B cell (primary cell): ENCODE measurements around the gene NAV2. TPM values are rescaled to one million over a fixed set of nuclear protein-coding genes. Genes with fewer than 3 reads are reported as not detected.

ENCODE experiments used
- ATAC-seq: fragments of 200-7000 bp; cut with Tn5 transposase; one replicate; pipeline ENCODE4 v1.10.0; 2021; ENCODE audit warnings: low read depth, mild to moderate bottlenecking, moderate number of reproducible peaks, moderate library complexity
- CTCF ChIA-PET: fragments of 350-600 bp; sonication (Branson Sonifier 250); formaldehyde crosslinking; loops from one replicate; lab custom pipeline; 2021; ENCODE audit warnings: antibody characterized with exemption, inconsistent platforms; lab: Charles Lee
- POLR2A ChIA-PET: fragments of 350-600 bp; sonication (Branson Sonifier 250); formaldehyde crosslinking; loops from one replicate; lab custom pipeline; 2021; ENCODE audit warnings: antibody characterized with exemption; lab: Charles Lee
- DNase-seq: peaks from one replicate; pipeline ENCODE4 v3.0.0; 2013
- H2AFZ ChIP-seq: 2 replicates; pipeline ENCODE4 v1.6.1; 2012; ENCODE audit warnings: mild to moderate bottlenecking, low read depth, low read length; ENCODE audit not compliant: insufficient read depth, poor library complexity, severe bottlenecking
- H3K27ac ChIP-seq, 2 donors: 1 replicate in 1 of 2; 2 replicates in 1 of 2; pipeline ENCODE4 v1.5.1; 2012 to 2013; ENCODE audit warnings: low read length in 2 of 2, mild to moderate bottlenecking in 2 of 2, moderate library complexity in 1 of 2
- H3K27me3 ChIP-seq, 4 experiments: fragments of 200-600 bp in 1 of 4; sonication (generic) in 1 of 4; replicated peaks in 1 of 4; 1 replicate in 2 of 4; 2 replicates in 2 of 4; pipeline versions ENCODE4 v1.6.1 to v1.7.0; 2013 to 2016; ENCODE audit warnings: low read length in 3 of 4, mild to moderate bottlenecking in 2 of 4, mixed read lengths in 1 of 4, moderate library complexity in 1 of 4; ENCODE audit not compliant: insufficient read depth in 4 of 4, control insufficient read depth in 3 of 4; ENCODE audit errors: control extremely low read depth in 1 of 4
- H3K36me3 ChIP-seq, 2 experiments: replicated peaks in 1 of 2; 1 replicate in 1 of 2; 2 replicates in 1 of 2; pipeline versions ENCODE4 v1.6.1 to v1.7.1; 2013; ENCODE audit warnings: low read length in 1 of 2; ENCODE audit not compliant: insufficient read depth in 2 of 2, control insufficient read depth in 1 of 2; ENCODE audit errors: control extremely low read depth in 1 of 2, extremely low read depth in 1 of 2
- H3K4me1 ChIP-seq, 2 donors: fragments of 200-600 bp in 1 of 2; sonication (generic) in 1 of 2; 1 replicate in 1 of 2; 2 replicates in 1 of 2; pipeline versions ENCODE4 v1.5.1 to v1.6.1; 2013 to 2017; ENCODE audit warnings: low read length in 2 of 2; ENCODE audit not compliant: control insufficient read depth in 2 of 2, insufficient read depth in 2 of 2
- H3K4me2 ChIP-seq: replicated peaks from 2 replicates; pipeline ENCODE3; 2012; ENCODE audit warnings: mild to moderate bottlenecking, low read depth, low read length; ENCODE audit not compliant: poor library complexity, severe bottlenecking
- H3K4me3 ChIP-seq, 5 experiments: fragments of 200-600 bp in 1 of 5; sonication (generic) in 1 of 5; 1 replicate in 3 of 5; 2 replicates in 2 of 5; pipeline versions ENCODE4 v1.5.1 to v1.7.0; 2011 to 2016; ENCODE audit warnings: low read length in 4 of 5, mild to moderate bottlenecking in 4 of 5, low read depth in 2 of 5, control low read depth in 1 of 5, moderate library complexity in 1 of 5; ENCODE audit not compliant: insufficient read depth in 1 of 5; ENCODE audit errors: control extremely low read depth in 1 of 5, extremely low read depth in 1 of 5
- H3K79me2 ChIP-seq: fragments of 200-600 bp; sonication (generic); one replicate; pipeline ENCODE4 v1.6.0; 2016; ENCODE audit warnings: low read length; ENCODE audit not compliant: control insufficient read depth, insufficient read depth
- H3K9ac ChIP-seq: fragments of 200-600 bp; sonication (generic); 2 replicates; pipeline ENCODE4 v1.6.1; 2017; ENCODE audit warnings: mild to moderate bottlenecking, low read length, moderate library complexity
- H3K9me3 ChIP-seq, 3 donors: one replicate each; pipeline versions ENCODE4 v1.6.1 to v1.7.1; 2013; ENCODE audit warnings: low read length in 2 of 3; ENCODE audit not compliant: control insufficient read depth in 2 of 3, insufficient read depth in 1 of 3; ENCODE audit errors: control extremely low read depth in 1 of 3
- H4K20me1 ChIP-seq: 2 replicates; pipeline ENCODE4 v1.6.0; 2012; ENCODE audit warnings: mild to moderate bottlenecking, low read length; ENCODE audit not compliant: insufficient read depth, control insufficient read depth, poor library complexity, severe bottlenecking
- H3K27ac Mint-ChIP-seq: one replicate; pipeline ENCODE4 v1.8.0; 2021; ENCODE audit warnings: mixed read lengths
- H3K27me3 Mint-ChIP-seq: one replicate; pipeline ENCODE4 v1.8.0; 2021; ENCODE audit warnings: mixed read lengths
- H3K4me1 Mint-ChIP-seq: one replicate; pipeline ENCODE4 v1.8.0; 2021; ENCODE audit warnings: mixed read lengths
- H3K4me3 Mint-ChIP-seq: one replicate; pipeline ENCODE4 v1.8.0; 2021; ENCODE audit warnings: mixed read lengths
- H3K9me3 Mint-ChIP-seq: one replicate; pipeline ENCODE4 v1.8.0; 2022; ENCODE audit warnings: mixed read lengths; ENCODE audit not compliant: insufficient read depth
- EZH2 ChIP-seq: IDR thresholded peaks from 2 replicates; pipeline ENCODE4 v1.6.1; 2012; ENCODE audit warnings: borderline replicate concordance, low read depth, mild to moderate bottlenecking, moderate library complexity, low read length; ENCODE audit not compliant: insufficient read depth, poor library complexity, severe bottlenecking
- WGBS: methylation state at CpG from one replicate; pipeline ENCODE4 v1.1.5; 2013; ENCODE audit warnings: missing lambda C conversion rate; ENCODE audit not compliant: insufficient coverage; 5-methylcytosine and 5-hydroxymethylcytosine counted together
- intact Hi-C: fragments of 100-400 bp; cut with micrococcal nuclease; formaldehyde crosslinking; loops from one replicate; pipeline ENCODE4 v1.10.0; 2022
- polyA plus RNA-seq: library from polyadenylated mRNA; depleted of rRNA; stranded (reverse); fragments of >200 nt; gene quantifications from 2 replicates; pipeline ENCODE4 v1.2.3, GENCODE V29; 2012
- total RNA-seq, 2 donors: library from RNA; stranded (reverse); fragments of 120-200 nt in 1 of 2; gene quantifications; 1 replicate in 1 of 2; 2 replicates in 1 of 2; pipeline versions ENCODE4 v1.2.3 to v1.2.4, GENCODE V29; 2013 to 2022
- TF ChIP-seq, protein P1 (sequence below): fragments of 200-600 bp; IDR thresholded peaks from one replicate; pipeline ENCODE4 v1.8.0; 2022; ENCODE audit warnings: antibody characterized with exemption, mild to moderate bottlenecking

Gene NAV2
- total and polyA plus RNA-seq, 2 donors (not counting 1 experiment from before 2014, with no cell fraction given): 0.82 to 22.2 TPM

DNA sequence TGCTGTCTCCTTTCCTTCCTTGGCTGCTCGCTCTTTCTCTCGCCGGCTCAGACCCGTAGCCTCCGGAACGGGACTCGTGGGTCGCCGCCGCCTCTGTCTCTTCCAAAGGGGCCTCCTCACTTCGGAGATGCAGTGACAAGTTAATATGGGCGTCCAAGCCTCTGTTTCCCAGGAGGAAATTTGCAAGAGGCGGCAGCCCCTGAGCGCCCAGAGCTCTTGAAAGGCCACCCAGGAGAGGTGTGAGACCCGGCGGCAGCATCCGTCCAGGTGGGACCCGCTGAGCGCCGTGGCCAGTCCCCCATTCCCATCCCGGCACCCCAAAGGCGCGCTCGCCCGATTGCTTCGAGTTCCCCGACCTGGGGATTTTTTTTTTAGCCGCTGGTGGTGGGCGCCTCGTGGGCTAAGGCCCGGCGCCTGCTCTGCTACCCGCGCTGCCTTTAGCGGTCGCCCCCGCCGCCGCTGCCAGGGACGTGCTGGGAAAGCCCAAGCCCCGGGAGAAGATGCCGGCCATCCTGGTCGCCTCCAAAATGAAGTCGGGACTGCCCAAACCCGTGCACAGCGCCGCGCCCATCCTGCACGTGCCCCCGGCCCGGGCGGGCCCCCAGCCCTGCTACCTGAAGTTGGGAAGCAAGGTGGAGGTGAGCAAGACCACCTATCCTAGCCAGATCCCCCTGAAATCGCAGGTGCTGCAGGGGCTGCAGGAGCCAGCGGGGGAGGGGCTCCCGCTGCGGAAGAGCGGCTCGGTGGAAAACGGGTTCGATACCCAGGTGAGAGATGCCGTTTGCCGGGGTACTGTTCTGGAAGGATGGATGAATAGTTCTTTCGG is 772 bp downstream of the NAV2 start:
- no peak for ATAC-seq
- peaks cover 42% of the 10 kb centered on the region for H3K27me3 Mint-ChIP-seq
- Histone ChIP-seq H3K79me2 (no peaks in the 10 kb centered on the region), H3K4me2 (peak overlapping the region; percentile 75), H3K9me3 (peaks cover 0 to 19% (median 0%) of the 10 kb centered on the region in 3 donors), H3K4me1 (peaks cover 26 to 30% of the 10 kb centered on the region in 2 donors), H3K36me3 (no peaks in the 10 kb centered on the region), H4K20me1 (no peaks in the 10 kb centered on the region), H3K4me3 (peak overlapping the region; percentile 21 to 71 (median 58)), H3K27me3 (peaks cover 0 to 46% (median 26%) of the 10 kb centered on the region in 4 experiments), H3K9ac (peak overlapping the region; percentile 65), H2AFZ (peak overlapping the region; percentile 80), H3K27ac (no peak overlapping the region)
- no peak for TF ChIP-seq EZH2
- TF ChIP-seq, protein P1, sequence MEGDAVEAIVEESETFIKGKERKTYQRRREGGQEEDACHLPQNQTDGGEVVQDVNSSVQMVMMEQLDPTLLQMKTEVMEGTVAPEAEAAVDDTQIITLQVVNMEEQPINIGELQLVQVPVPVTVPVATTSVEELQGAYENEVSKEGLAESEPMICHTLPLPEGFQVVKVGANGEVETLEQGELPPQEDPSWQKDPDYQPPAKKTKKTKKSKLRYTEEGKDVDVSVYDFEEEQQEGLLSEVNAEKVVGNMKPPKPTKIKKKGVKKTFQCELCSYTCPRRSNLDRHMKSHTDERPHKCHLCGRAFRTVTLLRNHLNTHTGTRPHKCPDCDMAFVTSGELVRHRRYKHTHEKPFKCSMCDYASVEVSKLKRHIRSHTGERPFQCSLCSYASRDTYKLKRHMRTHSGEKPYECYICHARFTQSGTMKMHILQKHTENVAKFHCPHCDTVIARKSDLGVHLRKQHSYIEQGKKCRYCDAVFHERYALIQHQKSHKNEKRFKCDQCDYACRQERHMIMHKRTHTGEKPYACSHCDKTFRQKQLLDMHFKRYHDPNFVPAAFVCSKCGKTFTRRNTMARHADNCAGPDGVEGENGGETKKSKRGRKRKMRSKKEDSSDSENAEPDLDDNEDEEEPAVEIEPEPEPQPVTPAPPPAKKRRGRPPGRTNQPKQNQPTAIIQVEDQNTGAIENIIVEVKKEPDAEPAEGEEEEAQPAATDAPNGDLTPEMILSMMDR: no peak
- H3K4me1 Mint-ChIP-seq: peaks cover 26% of the 10 kb centered on the region
- intact Hi-C loops: loop anchor here (10.0 kb wide), 1 partner anchor 599 kb away; the partner anchor contains the start of gene ZDHHC13
- ChIA-PET CTCF (no interaction called here), POLR2A (no interaction called here)
- no peak overlapping the region for H3K27ac Mint-ChIP-seq
- peak overlapping the region; percentile 91 for H3K4me3 Mint-ChIP-seq
- no peak for DNase-seq
- no peaks in the 10 kb centered on the region for H3K9me3 Mint-ChIP-seq
- 2% methylated on average over 61 of the region's 63 CpGs for WGBS

- no peaks in the 10 kb centered on the region for H4K20me1 ChIP-seq
- TF ChIP-seq, protein P1: no peak
- TF ChIP-seq EZH2: no peak
- Mint-ChIP-seq H3K27me3 (peaks cover 39% of the 10 kb centered on the region), H3K9me3 (no peaks in the 10 kb centered on the region), H3K4me3 (peak overlapping the region; percentile 89), H3K4me1 (peaks cover 26% of the 10 kb centered on the region), H3K27ac (no peak overlapping the region)
- no peaks in the 10 kb centered on the region for H3K79me2 ChIP-seq
- peak overlapping the region in 4 of 5 experiments; percentile 5 to 71 (median 62) for H3K4me3 ChIP-seq
- peaks cover 0 to 46% (median 26%) of the 10 kb centered on the region in 4 experiments for H3K27me3 ChIP-seq
- intact Hi-C loops: loop anchor here (10.0 kb wide), 1 partner anchor 599 kb away; the partner anchor contains the start of gene ZDHHC13
- H3K9ac ChIP-seq: peak overlapping the region; percentile 65
- POLR2A ChIA-PET: no interaction called here
- H3K4me1 ChIP-seq: peaks cover 26 to 30% of the 10 kb centered on the region in 2 donors
- CTCF ChIA-PET: no interaction called here
- peak overlapping the region; percentile 75 for H3K4me2 ChIP-seq
- DNase-seq (peak; percentile 28), ATAC-seq (no peak)
- H3K27ac ChIP-seq: no peak overlapping the region
- peak overlapping the region; percentile 80 for H2AFZ ChIP-seq
- H3K36me3 ChIP-seq: no peaks in the 10 kb centered on the region
- 9% methylated on average over 17 of the region's 17 CpGs for WGBS
- H3K9me3 ChIP-seq: peaks cover 0 to 19% (median 0%) of the 10 kb centered on the region in 3 donors
Measured at GRCh38 chr11:19714022-19714386, 1.4 kb downstream of the NAV2 start.
